Upper lobe of left lung (tissue), 4 donors: ENCODE measurements around the gene PIH1D2.

ENCODE experiments used
- CTCF ChIP-seq, 6 experiments: fragments of 450-650 bp in 4 of 6; fragments of 200-600 bp in 2 of 6; sonication (generic) in 2 of 6; IDR thresholded peaks; one replicate each; pipeline ENCODE4 v1.5.1; 2016 to 2019; ENCODE audit warnings: antibody characterized with exemption in 6 of 6
- POLR2A ChIP-seq, 4 donors: fragments of 450-650 bp; IDR thresholded peaks; one replicate each; pipeline ENCODE4 v1.5.1; 2016 to 2017; ENCODE audit warnings: antibody characterized with exemption in 4 of 4, mild to moderate bottlenecking in 2 of 4
- POLR2AphosphoS5 ChIP-seq, 2 donors: sonication (generic); formaldehyde crosslinking; IDR thresholded peaks; one replicate each; pipeline ENCODE4 v1.5.1; 2017; ENCODE audit warnings: antibody characterized with exemption in 2 of 2

- no peak for TF ChIP-seq CTCF (IDR thresholded peaks at IDR 0.05)
- TF ChIP-seq POLR2AphosphoS5 (IDR thresholded peaks at IDR 0.05) = no peak
- TF ChIP-seq POLR2A (IDR thresholded peaks at IDR 0.05) = no peak
Observed at GRCh38 chr11:112087212-112087611, 13.4 kb upstream of the PIH1D2 start.
